ENCODE results near the gene KLHDC4.
"Not testable (repeated sequence)": the region's sequence is repeated elsewhere in the genome, so short reads cannot be mapped to it uniquely, and the experiment has no call there.

Gene KLHDC4

GRCh38 chr16:87765776-87766484 lies at the start of gene KLHDC4:
TSS of gene KLHDC4 (minus strand) at chr16:87765986. CDS start at chr16:87765890, 96 bp downstream.
- Histone ChIP-seq H3K4me3 (ENCODE audit: severe bottlenecking) (peak within 1 kb of the TSS; percentile 92), H3K36me3 (ENCODE audit: low read depth) (peaks cover 31% of the 10 kb centered on the region), H3K27ac (ENCODE audit: poor library complexity, severe bottlenecking) (peak within 1 kb of the TSS; percentile 57), H3K9me3 (ENCODE audit: severe bottlenecking) (no peaks in the 10 kb centered on the region), H3K27me3 (ENCODE audit: insufficient read depth, poor library complexity, severe bottlenecking) (no peaks in the 10 kb centered on the region), H3K4me1 (ENCODE audit: insufficient read depth, poor library complexity, severe bottlenecking) (peaks cover 7% of the 10 kb centered on the region)
- ATAC-seq (ENCODE audit: low read depth) (peak; percentile 83), DNase-seq (ENCODE audit: low spot score) (peak; percentile 88)
- no peak for TF ChIP-seq CTCF (IDR thresholded peaks at IDR 0.05; ENCODE audit: poor library complexity, severe bottlenecking)

- no peaks in the 10 kb centered on the region for H3K36me3 ChIP-seq (ENCODE audit: low read depth)
- H3K27me3 ChIP-seq (ENCODE audit: insufficient read depth, poor library complexity, severe bottlenecking): no peaks in the 10 kb centered on the region
- no peak for ATAC-seq (ENCODE audit: low read depth)
- DNase-seq (ENCODE audit: low spot score): no peak
- H3K4me1 ChIP-seq (ENCODE audit: insufficient read depth, poor library complexity, severe bottlenecking): no peaks in the 10 kb centered on the region
- no peak overlapping the region for H3K4me3 ChIP-seq (ENCODE audit: severe bottlenecking)
- H3K27ac ChIP-seq (ENCODE audit: poor library complexity, severe bottlenecking): no peak overlapping the region
- peaks cover 27% of the 10 kb centered on the region for H3K9me3 ChIP-seq (ENCODE audit: severe bottlenecking)
- no peak for TF ChIP-seq CTCF (IDR thresholded peaks at IDR 0.05; ENCODE audit: poor library complexity, severe bottlenecking)
Observed at GRCh38 chr16:87815567-87815966, 49.8 kb upstream of the KLHDC4 start.

DNA sequence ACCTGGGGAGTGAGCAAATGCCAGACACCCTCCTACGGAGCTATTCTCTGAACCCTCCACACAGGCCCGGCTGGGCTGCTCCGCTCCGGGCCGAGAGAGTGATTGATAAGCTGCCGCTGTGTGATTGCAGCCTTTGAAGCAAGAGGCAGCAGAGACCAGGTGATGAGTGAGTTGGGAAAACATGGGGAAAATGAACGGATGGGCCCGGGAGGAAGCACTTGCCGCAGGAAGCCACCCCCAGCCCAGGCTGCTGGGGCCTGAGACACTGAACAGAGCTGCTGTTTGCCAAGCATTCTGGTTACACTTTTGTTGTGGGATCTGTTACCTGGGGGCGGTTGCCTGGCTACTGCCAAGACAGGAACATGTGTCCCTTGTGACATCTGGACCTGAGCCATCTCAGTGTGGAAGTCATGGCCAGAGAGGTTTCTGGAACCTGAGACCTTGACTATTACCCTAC lies 46.4 kb upstream of the KLHDC4 start:
- Histone ChIP-seq H3K9me3 (ENCODE audit: severe bottlenecking) (peaks cover 12% of the 10 kb centered on the region), H3K4me1 (ENCODE audit: insufficient read depth, poor library complexity, severe bottlenecking) (peaks cover 8% of the 10 kb centered on the region), H3K27me3 (ENCODE audit: insufficient read depth, poor library complexity, severe bottlenecking) (no peaks in the 10 kb centered on the region), H3K36me3 (ENCODE audit: low read depth) (no peaks in the 10 kb centered on the region), H3K4me3 (ENCODE audit: severe bottlenecking) (no peak overlapping the region), H3K27ac (ENCODE audit: poor library complexity, severe bottlenecking) (no peak overlapping the region)
- DNase-seq (ENCODE audit: low spot score) (no peak), ATAC-seq (ENCODE audit: low read depth) (no peak)
- no peak for TF ChIP-seq CTCF (IDR thresholded peaks at IDR 0.05; ENCODE audit: poor library complexity, severe bottlenecking)

DNA sequence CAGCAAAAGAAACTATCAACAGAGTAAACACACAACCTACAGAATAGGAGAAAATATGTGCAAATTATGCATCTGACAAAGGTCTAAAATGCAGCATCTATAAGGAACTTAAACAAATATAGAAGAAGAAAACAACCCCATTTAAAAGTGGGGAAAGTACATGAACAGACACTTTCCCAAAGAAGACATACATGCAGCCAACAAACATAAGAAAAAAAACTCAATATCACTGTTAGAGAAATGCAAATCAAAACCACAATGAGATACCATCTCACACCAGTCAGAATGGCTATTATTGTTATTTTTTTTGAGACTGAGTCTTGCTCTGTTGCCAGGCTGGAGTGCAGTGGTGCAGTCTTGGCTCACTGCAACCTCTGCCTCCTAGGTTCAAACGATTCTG lies 45.7 kb upstream of the KLHDC4 start:
- H3K4me3 ChIP-seq (ENCODE audit: severe bottlenecking); H3K36me3 ChIP-seq (ENCODE audit: low read depth); H3K9me3 ChIP-seq (ENCODE audit: severe bottlenecking); ATAC-seq (ENCODE audit: low read depth); DNase-seq (ENCODE audit: low spot score); H3K27ac ChIP-seq (ENCODE audit: poor library complexity, severe bottlenecking); H3K27me3 ChIP-seq (ENCODE audit: insufficient read depth, poor library complexity, severe bottlenecking): not testable (repeated sequence)
- peaks cover 10% of the 10 kb centered on the region for H3K4me1 ChIP-seq (ENCODE audit: insufficient read depth, poor library complexity, severe bottlenecking)

GRCh38 chr16:87809150-87809902 lies 43.5 kb upstream of the KLHDC4 start:
- Histone ChIP-seq H3K4me1 (ENCODE audit: insufficient read depth, poor library complexity, severe bottlenecking) (peaks cover 24% of the 10 kb centered on the region), H3K9me3 (ENCODE audit: severe bottlenecking) (no peaks in the 10 kb centered on the region), H3K27me3 (ENCODE audit: insufficient read depth, poor library complexity, severe bottlenecking) (no peaks in the 10 kb centered on the region), H3K36me3 (ENCODE audit: low read depth) (no peaks in the 10 kb centered on the region), H3K27ac (ENCODE audit: poor library complexity, severe bottlenecking) (peak overlapping the region; percentile 97), H3K4me3 (ENCODE audit: severe bottlenecking) (no peak overlapping the region)
- no peak for TF ChIP-seq CTCF (IDR thresholded peaks at IDR 0.05; ENCODE audit: poor library complexity, severe bottlenecking)
- DNase-seq (ENCODE audit: low spot score) (no peak), ATAC-seq (ENCODE audit: low read depth) (no peak)

Measured in RWPE2 (cell line).